HG03135 (cell line): Measurements from ENCODE around the gene OLIG3.

ENCODE experiments used
- ATAC-seq: cut with Tn5 transposase; IDR thresholded peaks from one replicate; pipeline ENCODE4 v1.9.1; 2021; ENCODE audit warnings: mild to moderate bottlenecking, moderate library complexity; ENCODE audit not compliant: unreplicated experiment

Gene OLIG3

DNA sequence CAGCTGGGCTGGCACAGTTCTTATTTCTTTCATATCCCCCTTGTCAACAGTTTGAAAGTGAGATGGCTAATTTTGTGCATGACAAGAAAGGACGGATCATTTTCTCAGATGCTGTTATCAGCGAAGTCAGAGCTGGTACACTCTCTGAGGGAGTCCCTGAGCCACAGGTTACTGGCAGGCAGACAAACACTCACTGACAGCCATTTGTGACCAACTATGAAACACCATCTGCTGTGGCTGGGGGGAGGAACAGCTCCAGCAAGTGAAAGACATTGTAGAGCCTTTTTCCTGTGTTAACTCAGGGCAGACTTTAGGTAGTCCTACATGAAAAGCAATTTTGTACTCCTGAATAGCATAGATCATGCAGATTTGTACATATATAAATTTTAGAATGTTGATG lies 22.2 kb downstream of the OLIG3 start:
- ATAC-seq, result no peak

DNA sequence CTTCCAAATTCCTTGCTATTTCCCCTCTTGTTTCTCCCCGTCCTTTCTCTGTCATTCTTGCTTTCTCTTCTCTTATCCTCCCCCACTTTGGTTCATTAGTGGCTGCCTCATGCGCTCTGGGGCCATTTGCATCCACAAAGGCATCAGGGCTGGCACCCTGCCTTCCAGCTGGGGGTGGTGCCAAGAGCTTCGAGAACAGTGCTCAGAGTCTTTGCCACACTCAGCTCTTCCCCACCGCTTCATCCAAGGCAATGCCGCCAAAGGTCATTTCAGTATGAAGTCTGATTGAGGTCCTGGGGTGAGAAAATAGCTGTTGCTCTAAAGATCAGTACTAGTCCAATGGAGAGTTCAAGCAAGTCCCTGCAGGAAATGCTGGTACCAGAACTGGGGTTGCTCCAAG lies 22.7 kb downstream of the OLIG3 start:
- ATAC-seq, result no peak

DNA sequence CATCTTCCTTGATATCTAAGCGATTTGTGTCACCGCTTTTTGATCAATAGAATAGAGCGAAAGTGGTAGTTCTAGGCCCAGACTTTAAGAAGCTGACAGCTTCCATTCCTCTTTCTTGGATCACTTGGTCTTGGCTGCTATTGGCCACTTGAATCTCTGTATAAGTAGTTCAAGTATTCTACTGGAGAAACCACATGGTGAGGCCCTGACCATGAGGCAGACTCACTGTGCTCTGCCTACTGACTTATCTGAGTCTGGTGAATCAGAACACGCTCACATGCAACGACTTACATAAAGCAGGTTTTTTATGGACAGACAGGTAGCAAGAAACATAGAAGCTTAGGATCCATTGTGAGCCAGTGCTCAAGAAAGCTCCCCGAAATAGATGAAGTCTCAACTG lies 27.0 kb downstream of the OLIG3 start:
- no peak for ATAC-seq

DNA sequence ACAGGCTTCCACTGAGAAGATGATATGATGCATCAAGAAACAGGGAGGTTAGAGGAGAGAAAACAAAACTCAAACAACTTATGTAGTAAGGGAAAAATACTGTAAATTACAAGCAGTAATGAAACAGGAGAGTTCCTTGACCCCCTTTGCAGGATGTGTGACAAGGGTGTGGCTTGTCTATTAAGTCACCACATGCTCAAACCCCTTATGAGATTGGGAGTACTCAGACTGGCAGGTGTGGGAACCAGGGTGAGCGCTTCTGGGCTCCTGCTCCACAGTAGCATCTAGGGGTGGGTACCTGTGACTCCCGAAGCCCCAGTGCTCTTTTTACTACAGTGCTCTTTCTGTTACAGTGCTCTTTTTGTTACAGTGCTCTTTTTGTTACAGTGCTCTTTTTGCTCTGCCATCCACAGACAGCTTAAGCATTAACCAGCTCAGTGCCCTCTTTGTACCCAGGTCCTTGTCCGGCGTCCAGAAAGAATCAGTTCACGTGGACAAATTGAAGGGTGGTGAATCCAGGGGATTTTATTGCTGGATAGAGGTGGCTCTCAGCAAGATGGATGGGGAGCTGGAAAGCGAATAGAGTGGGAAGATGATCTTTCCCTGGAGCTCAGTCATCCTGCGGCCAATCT lies 28.7 kb downstream of the OLIG3 start:
- no peak for ATAC-seq

DNA sequence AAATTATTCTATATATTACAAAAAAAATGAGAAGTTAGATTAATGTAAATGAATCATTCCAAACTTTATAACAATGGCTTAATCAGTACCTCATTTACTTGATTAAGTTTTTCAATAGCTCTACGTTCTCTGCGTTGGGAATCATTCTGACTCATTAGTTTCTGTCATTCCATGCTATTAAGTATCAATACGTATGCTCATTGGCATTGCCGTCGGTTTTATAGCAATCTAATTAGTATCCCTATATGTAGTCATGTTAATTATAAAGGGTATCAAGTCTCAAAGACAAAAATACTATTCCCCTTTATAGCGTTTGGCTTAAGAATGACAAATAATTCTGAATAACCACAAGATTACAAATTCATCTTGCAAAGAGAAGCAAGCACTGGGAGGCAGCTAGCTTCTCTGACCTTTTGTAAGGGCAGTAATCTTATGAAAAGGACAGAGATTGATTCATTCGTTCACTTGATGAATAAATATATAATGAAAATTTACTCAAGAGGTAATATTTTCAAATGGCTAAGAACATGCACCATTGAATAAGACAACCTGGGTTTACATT lies 41.8 kb downstream of the OLIG3 start:
- ATAC-seq, result no peak

DNA sequence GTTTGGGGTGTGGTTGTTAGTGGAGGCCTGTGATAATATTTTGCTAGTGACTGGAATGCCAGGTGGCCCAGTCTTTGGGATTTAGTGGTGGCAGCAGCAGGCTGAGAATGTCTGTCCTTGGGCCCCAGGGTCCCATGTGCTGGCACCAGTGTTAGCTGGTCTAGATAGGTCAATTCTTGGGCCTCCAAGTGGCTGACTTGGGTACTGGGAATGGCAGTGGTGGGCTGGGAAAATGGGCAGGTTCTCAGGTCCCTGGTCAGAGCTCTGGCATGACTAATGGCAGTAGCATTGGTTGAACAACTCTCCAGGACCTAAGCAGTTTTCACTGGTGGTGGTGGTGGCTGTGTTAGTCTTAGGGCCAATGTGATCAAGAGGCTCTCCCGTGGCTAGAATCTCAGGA lies 50.3 kb downstream of the OLIG3 start:
- ATAC-seq, result no peak
